NCI-H460 (cell line): ENCODE results near the gene RNF224. TPM values are rescaled to one million over a fixed set of nuclear protein-coding genes. Genes with fewer than 3 reads are reported as not detected.

Source experiments
- DNase-seq: peaks from one replicate; pipeline ENCODE4 v3.0.0-alpha.2; 2016; ENCODE audit warnings: low read depth; ENCODE audit errors: extremely low read depth
- total RNA-seq: library from RNA; depleted of rRNA; stranded (reverse); fragments of >200 nt; shearing (Covaris generic); gene quantifications from 2 replicates; pipeline ENCODE4 v1.2.3, GENCODE V29; 2014

The RNF224 gene
- total RNA-seq, 1 experiment from 2014 or later = not detected

- no peak for DNase-seq
Measured at GRCh38 chr9:137225699-137226331, 1.5 kb upstream of the RNF224 start.

- no peak for DNase-seq
Measured at GRCh38 chr9:137226338-137227053, 806 bp upstream of the RNF224 start.

- DNase-seq = no peak
Measured at GRCh38 chr9:137227853-137228505, 677 bp downstream of the RNF224 start.

- no peak for DNase-seq
Measured at GRCh38 chr9:137228506-137228967, 1.2 kb downstream of the RNF224 start.

- DNase-seq = no peak
Measured at GRCh38 chr9:137228968-137229896, 1.9 kb downstream of the RNF224 start.

GRCh38 chr9:137229903-137230704 is 2.8 kb downstream of the RNF224 start:
- no peak for DNase-seq

GRCh38 chr9:137230705-137231371 is 3.5 kb downstream of the RNF224 start, which contains the start of gene SLC34A3:
SLC34A3 (plus strand) TSS chr9:137230901; CDS start chr9:137231703, 802 bp downstream.
- DNase-seq = no peak

GRCh38 chr9:137231372-137232039 is 4.2 kb downstream of the RNF224 start:
- DNase-seq = no peak

- DNase-seq = no peak
Measured at GRCh38 chr9:137232101-137232500, 4.8 kb downstream of the RNF224 start.

GRCh38 chr9:137232510-137232909 is 5.2 kb downstream of the RNF224 start:
- no peak for DNase-seq

GRCh38 chr9:137233143-137233980 is 6.1 kb downstream of the RNF224 start:
- DNase-seq = no peak

- DNase-seq = no peak
Measured at GRCh38 chr9:137234055-137234697, 6.9 kb downstream of the RNF224 start.

- no peak for DNase-seq
Measured at GRCh38 chr9:137234758-137235423, 7.6 kb downstream of the RNF224 start.

- DNase-seq = no peak
Measured at GRCh38 chr9:137235424-137236237, 8.3 kb downstream of the RNF224 start.

- DNase-seq = peak; percentile 78
Measured at GRCh38 chr9:137236238-137236935, 9.1 kb downstream of the RNF224 start.
